A549 (cell line): Measurements from ENCODE around the gene HIGD1A. TPM values are rescaled to one million over a fixed set of nuclear protein-coding genes. Genes with fewer than 3 reads are reported as not detected.

ENCODE experiments used
- ATAC-seq, 2 experiments: fragments of 200-7000 bp in 1 of 2; fragments of >200 bp in 1 of 2; cut with Nextera tagmentation in 1 of 2; cut with Tn5 transposase in 1 of 2; 3 replicates each; pipeline versions ENCODE4 v1.8.0 to v1.9.1; 2018 to 2020; ENCODE audit warnings: mild to moderate bottlenecking in 1 of 2, moderate library complexity in 1 of 2
- CTCF ChIA-PET: fragments of 300-600 bp; sonication (Branson Sonifier 250); formaldehyde crosslinking; extraction: SDS; loops from one replicate; lab custom pipeline; 2021; ENCODE audit warnings: antibody characterized with exemption, inconsistent platforms; lab: Yijun Ruan, JAX
- POLR2A ChIA-PET: fragments of 350-600 bp; formaldehyde crosslinking; extraction: SDS; loops from one replicate; lab custom pipeline; 2021; ENCODE audit warnings: antibody characterized with exemption, inconsistent platforms; lab: Yijun Ruan, JAX
- DNase-seq, 2 experiments: peaks; one replicate each; pipeline versions ENCODE4 v3.0.0 to v3.0.0-alpha.2; 2011 to 2016; ENCODE audit warnings: low read depth in 1 of 2, low spot score in 1 of 2
- FAIRE-seq: peaks from 2 replicates; lab custom pipeline; 2011; peaks lifted over from hg19 to GRCh38; lab: Jason Lieb, UNC
- H3K27ac ChIP-seq, 2 experiments: fragments of >200 bp; sonication (Bioruptor Twin); formaldehyde crosslinking; 3 replicates each; pipeline ENCODE4 v1.5.1; 2016 to 2017
- H3K4me1 ChIP-seq: fragments of >200 bp; sonication (Bioruptor Twin); formaldehyde crosslinking; 3 replicates; pipeline ENCODE4 v1.6.1; 2016
- H3K4me2 ChIP-seq: fragments of >200 bp; sonication (Bioruptor Twin); formaldehyde crosslinking; 3 replicates; pipeline ENCODE4 v1.6.1; 2016
- H3K4me3 ChIP-seq: fragments of >200 bp; sonication (Bioruptor Twin); formaldehyde crosslinking; 3 replicates; pipeline ENCODE4 v1.5.1; 2016
- H3K9me3 ChIP-seq: fragments of >200 bp; sonication (Bioruptor Twin); formaldehyde crosslinking; 3 replicates; pipeline ENCODE4 v1.6.1; 2016
- BHLHE40 ChIP-seq: IDR thresholded peaks from 2 replicates; pipeline ENCODE4 v1.6.1; 2012; ENCODE audit warnings: low read depth, low read length, inconsistent platforms
- CBX8 ChIP-seq: fragments of 200-600 bp; sonication (generic); IDR thresholded peaks from 2 replicates; pipeline ENCODE4 v1.6.1; 2016
- CHD4 ChIP-seq: fragments of 200-600 bp; sonication (generic); IDR thresholded peaks from 2 replicates; pipeline ENCODE4 v1.6.1; 2016; ENCODE audit warnings: antibody characterized with exemption, mild to moderate bottlenecking, borderline replicate concordance
- EHF ChIP-seq: fragments of 250-450 bp; sonication (Bioruptor Pico); IDR thresholded peaks from 2 replicates; pipeline ENCODE4 v1.5.0; 2020; ENCODE audit warnings: mild to moderate bottlenecking
- EHMT2 ChIP-seq: fragments of 200-600 bp; sonication (generic); IDR thresholded peaks from 2 replicates; pipeline ENCODE4 v1.6.1; 2016; ENCODE audit warnings: antibody characterized with exemption, low read depth, mild to moderate bottlenecking, moderate library complexity
- EP300 ChIP-seq, 2 experiments: fragments of >200 bp; sonication (Bioruptor Twin); formaldehyde crosslinking; IDR thresholded peaks; 2 replicates in 1 of 2; 3 replicates in 1 of 2; pipeline ENCODE4 v1.6.1; 2016 to 2017
- GATA3 ChIP-seq: IDR thresholded peaks from 2 replicates; pipeline ENCODE4 v1.6.1; 2012; ENCODE audit warnings: borderline replicate concordance
- HOXB13 ChIP-seq: fragments of 250-450 bp; sonication (Bioruptor Pico); IDR thresholded peaks from 2 replicates; pipeline ENCODE4 v1.5.0; 2020; ENCODE audit warnings: low read depth, mild to moderate bottlenecking, moderate library complexity
- HOXB5 ChIP-seq: fragments of 250-450 bp; sonication (Bioruptor Pico); IDR thresholded peaks from 2 replicates; pipeline ENCODE4 v1.5.0; 2020; ENCODE audit warnings: mild to moderate bottlenecking, moderate library complexity
- JUNB ChIP-seq: fragments of >200 bp; sonication (Bioruptor Twin); formaldehyde crosslinking; IDR thresholded peaks from 2 replicates; pipeline ENCODE4 v1.6.1; 2016
- KDM1A ChIP-seq: fragments of 200-600 bp; sonication (generic); IDR thresholded peaks from 2 replicates; pipeline ENCODE4 v1.6.1; 2016; ENCODE audit warnings: low read depth, mild to moderate bottlenecking
- MYC ChIP-seq: IDR thresholded peaks from 2 replicates; pipeline ENCODE4 v1.6.1; 2012; ENCODE audit warnings: mild to moderate bottlenecking, inconsistent platforms, low read length, improper control_type of control experiment, borderline replicate concordance
- NFE2L2 ChIP-seq: fragments of 150-350 bp; conservative IDR thresholded peaks from 2 replicates; pipeline ENCODE4 v1.6.1; 2014; ENCODE audit warnings: low read length
- PHF8 ChIP-seq: fragments of 200-600 bp; sonication (generic); IDR thresholded peaks from 2 replicates; pipeline ENCODE4 v1.6.1; 2016; ENCODE audit warnings: low read depth, mild to moderate bottlenecking, antibody characterized with exemption, moderate library complexity, borderline replicate concordance
- RAD21 ChIP-seq, 2 experiments: fragments of >200 bp in 1 of 2; sonication (Bioruptor Twin) in 1 of 2; formaldehyde crosslinking in 1 of 2; IDR thresholded peaks in 1 of 2; conservative IDR thresholded peaks in 1 of 2; 2 replicates in 1 of 2; 3 replicates in 1 of 2; pipeline ENCODE4 v1.6.1; 2012 to 2018; ENCODE audit warnings: inconsistent platforms in 1 of 2
- RARB ChIP-seq: fragments of 250-450 bp; sonication (Bioruptor Pico); IDR thresholded peaks from 2 replicates; pipeline ENCODE4 v1.8.0; 2021; ENCODE audit warnings: mild to moderate bottlenecking, moderate library complexity
- RCOR1 ChIP-seq: fragments of 150-350 bp; IDR thresholded peaks from 2 replicates; pipeline ENCODE4 v1.6.1; 2014; ENCODE audit warnings: antibody characterized with exemption, low read length, low read depth
- RFX5 ChIP-seq: fragments of 450-650 bp; IDR thresholded peaks from 2 replicates; pipeline ENCODE4 v1.7.1; 2014; ENCODE audit warnings: antibody characterized with exemption, mild to moderate bottlenecking, moderate library complexity
- SMC3 ChIP-seq: fragments of >200 bp; sonication (Bioruptor Twin); formaldehyde crosslinking; IDR thresholded peaks from 3 replicates; pipeline ENCODE4 v1.6.1; 2018; ENCODE audit warnings: inconsistent platforms
- ZC3H11A ChIP-seq: fragments of 450-650 bp; IDR thresholded peaks from 2 replicates; pipeline ENCODE4 v1.6.1; 2014; ENCODE audit warnings: antibody characterized with exemption, mild to moderate bottlenecking
- ZFP36 ChIP-seq: fragments of 450-650 bp; IDR thresholded peaks from 2 replicates; pipeline ENCODE4 v1.6.1; 2014; ENCODE audit warnings: borderline replicate concordance; ENCODE audit not compliant: partially characterized antibody
- ZNF302 ChIP-seq: fragments of 250-450 bp; sonication (Bioruptor Pico); IDR thresholded peaks from 2 replicates; pipeline ENCODE4 v1.9.0; 2021; ENCODE audit warnings: inconsistent platforms, mild to moderate bottlenecking, moderate library complexity
- WGBS: methylation state at CpG from one replicate; pipeline ENCODE4 v1.1.6; 2017; ENCODE audit errors: missing lambda C conversion rate; 5-methylcytosine and 5-hydroxymethylcytosine counted together
- polyA plus RNA-seq, 4 experiments: library from polyadenylated mRNA; depleted of rRNA in 3 of 4; stranded (reverse); fragments of >200 nt; fragmentation: RNase III in 1 of 4; extraction: RNeasy Plus Mini Kit Qiagen cat#74134 plus additional on column Dnase treatment in 1 of 4; gene quantifications; 2 replicates in 3 of 4; 3 replicates in 1 of 4; pipeline ENCODE4 v1.2.3, GENCODE V29; 2011 to 2017
- TF ChIP-seq, protein P1 (sequence below): fragments of 250-450 bp; sonication (Bioruptor Pico); IDR thresholded peaks from 2 replicates; pipeline ENCODE4 v1.5.0; 2021; ENCODE audit warnings: mild to moderate bottlenecking, moderate library complexity, borderline replicate concordance
- TF ChIP-seq, protein P2 (sequence below): IDR thresholded peaks from 2 replicates; pipeline ENCODE4 v1.6.1; 2012

Gene HIGD1A
- polyA plus RNA-seq, 2 of the 4 experiments (the other 2 are of a cell fraction), result 146 to 158 TPM

DNA sequence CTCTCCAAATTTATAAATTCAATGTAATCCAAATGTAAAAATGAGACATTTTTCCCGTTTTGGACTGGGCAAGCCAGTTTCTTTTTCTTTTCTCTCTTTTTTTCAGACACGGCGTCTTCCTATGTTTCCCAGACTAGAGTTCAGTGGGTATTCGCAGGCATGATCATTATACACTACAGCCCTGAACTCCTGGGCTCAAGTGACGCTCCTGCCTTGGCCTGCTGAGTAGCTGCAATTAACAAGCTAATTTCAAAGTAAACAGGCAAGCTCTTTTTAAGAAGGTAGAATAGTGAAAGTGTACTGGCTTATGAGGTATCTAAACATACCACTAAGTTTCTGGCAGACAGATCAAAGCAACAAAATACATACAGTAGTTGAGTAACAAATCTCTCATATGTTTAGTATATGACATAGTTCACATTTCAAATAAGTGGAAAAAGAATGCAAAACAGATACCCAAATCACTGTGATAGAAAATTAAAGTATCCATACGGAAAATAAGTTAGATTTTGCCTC is 13.5 kb downstream of the HIGD1A start:
- DNase-seq, result no peak
- no peaks in the 10 kb centered on the region for H3K4me1 ChIP-seq
- no peak overlapping the region for H3K4me2 ChIP-seq
- ChIA-PET CTCF (interaction anchor here (0.6 to 1.5 kb wide), 2 partner anchors 11 to 40 kb away, joined by 3 to 4 read pairs; no protein-coding TSS in a partner anchor), POLR2A (no interaction called here)
- no peak for FAIRE-seq
- H3K4me3 ChIP-seq, result no peak overlapping the region
- ATAC-seq, result no peak
- no peak for TF ChIP-seq EP300 (IDR thresholded peaks at IDR 0.05)
- no peak for TF ChIP-seq RAD21 (conservative IDR thresholded peaks at IDR 0.05 in 1 of 2, IDR thresholded peaks at IDR 0.05 in 1 of 2)
- TF ChIP-seq HOXB13 (CRISPR knock-in tag), result no peak
- TF ChIP-seq CBX8, result no peak
- no peak for TF ChIP-seq SMC3
- TF ChIP-seq KDM1A, result no peak
- TF ChIP-seq MYC, result no peak
- no peak for TF ChIP-seq JUNB
- TF ChIP-seq RCOR1, result no peak
- no peak for TF ChIP-seq EHMT2
- no peak for TF ChIP-seq HOXB5
- no peak for TF ChIP-seq EHF
- no peak for TF ChIP-seq ZFP36
- TF ChIP-seq, protein P1, sequence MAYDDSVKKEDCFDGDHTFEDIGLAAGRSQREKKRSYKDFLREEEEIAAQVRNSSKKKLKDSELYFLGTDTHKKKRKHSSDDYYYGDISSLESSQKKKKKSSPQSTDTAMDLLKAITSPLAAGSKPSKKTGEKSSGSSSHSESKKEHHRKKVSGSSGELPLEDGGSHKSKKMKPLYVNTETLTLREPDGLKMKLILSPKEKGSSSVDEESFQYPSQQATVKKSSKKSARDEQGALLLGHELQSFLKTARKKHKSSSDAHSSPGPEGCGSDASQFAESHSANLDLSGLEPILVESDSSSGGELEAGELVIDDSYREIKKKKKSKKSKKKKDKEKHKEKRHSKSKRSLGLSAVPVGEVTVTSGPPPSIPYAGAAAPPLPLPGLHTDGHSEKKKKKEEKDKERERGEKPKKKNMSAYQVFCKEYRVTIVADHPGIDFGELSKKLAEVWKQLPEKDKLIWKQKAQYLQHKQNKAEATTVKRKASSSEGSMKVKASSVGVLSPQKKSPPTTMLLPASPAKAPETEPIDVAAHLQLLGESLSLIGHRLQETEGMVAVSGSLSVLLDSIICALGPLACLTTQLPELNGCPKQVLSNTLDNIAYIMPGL (CRISPR knock-in tag), result no peak
- WGBS, result 65% methylated on average over 6 of the region's 6 CpGs
- no peaks in the 10 kb centered on the region for H3K9me3 ChIP-seq
- H3K27ac ChIP-seq, result no peak overlapping the region

DNA sequence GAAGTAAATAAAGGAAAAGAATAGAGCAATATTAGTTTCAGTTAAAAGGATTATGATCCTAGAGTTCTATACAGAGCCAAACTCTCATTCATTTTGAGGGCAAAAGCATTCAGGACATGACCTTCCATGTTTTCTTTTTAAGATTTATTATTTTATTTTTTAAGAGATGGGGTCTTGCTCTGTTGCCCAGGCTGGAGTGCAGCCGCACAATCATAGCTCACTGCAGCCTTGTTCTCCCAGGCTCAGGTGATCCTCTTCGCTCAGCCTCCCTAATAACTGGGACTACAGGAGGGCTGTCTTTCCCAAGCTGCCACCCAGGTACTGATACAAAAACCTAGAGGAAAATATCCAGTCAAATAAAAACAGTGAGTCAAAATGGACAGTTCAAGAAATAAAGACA is 17.7 kb downstream of the HIGD1A start:
- Histone ChIP-seq H3K9me3 (no peaks in the 10 kb centered on the region), H3K4me1 (no peaks in the 10 kb centered on the region), H3K4me3 (no peak overlapping the region), H3K4me2 (no peak overlapping the region), H3K27ac (no peak overlapping the region)
- POLR2A ChIA-PET, result no interaction called here
- ATAC-seq (no peak), DNase-seq (no peak), FAIRE-seq (no peak)
- WGBS, result 100% methylated on average over 2 of the region's 2 CpGs
- CTCF ChIA-PET, result no interaction called here
- TF ChIP-seq BHLHE40 (no peak), MYC (no peak), HOXB13 (CRISPR knock-in tag) (no peak), ZFP36 (no peak), GATA3 (no peak), HOXB5 (no peak), PHF8 (no peak), ZNF302 (no peak), NFE2L2 (no peak), RFX5 (no peak), RARB (CRISPR knock-in tag) (no peak), ZC3H11A (no peak), CHD4 (no peak)
- TF ChIP-seq, protein P1 (CRISPR knock-in tag), result no peak
- TF ChIP-seq, protein P2, sequence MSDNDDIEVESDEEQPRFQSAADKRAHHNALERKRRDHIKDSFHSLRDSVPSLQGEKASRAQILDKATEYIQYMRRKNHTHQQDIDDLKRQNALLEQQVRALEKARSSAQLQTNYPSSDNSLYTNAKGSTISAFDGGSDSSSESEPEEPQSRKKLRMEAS, result no peak
